SH-SY5Y (cell line): ENCODE results near the gene NEK6.

Experiments
- GATA2 ChIP-seq: IDR thresholded peaks from 2 replicates; pipeline ENCODE4 v1.6.1; 2011; ENCODE audit warnings: mild to moderate bottlenecking, low read depth, low read length
- GATA3 ChIP-seq: IDR thresholded peaks from 2 replicates; pipeline ENCODE4 v1.6.1; 2011; ENCODE audit warnings: low read depth, mild to moderate bottlenecking, low read length, moderate library complexity

DNA sequence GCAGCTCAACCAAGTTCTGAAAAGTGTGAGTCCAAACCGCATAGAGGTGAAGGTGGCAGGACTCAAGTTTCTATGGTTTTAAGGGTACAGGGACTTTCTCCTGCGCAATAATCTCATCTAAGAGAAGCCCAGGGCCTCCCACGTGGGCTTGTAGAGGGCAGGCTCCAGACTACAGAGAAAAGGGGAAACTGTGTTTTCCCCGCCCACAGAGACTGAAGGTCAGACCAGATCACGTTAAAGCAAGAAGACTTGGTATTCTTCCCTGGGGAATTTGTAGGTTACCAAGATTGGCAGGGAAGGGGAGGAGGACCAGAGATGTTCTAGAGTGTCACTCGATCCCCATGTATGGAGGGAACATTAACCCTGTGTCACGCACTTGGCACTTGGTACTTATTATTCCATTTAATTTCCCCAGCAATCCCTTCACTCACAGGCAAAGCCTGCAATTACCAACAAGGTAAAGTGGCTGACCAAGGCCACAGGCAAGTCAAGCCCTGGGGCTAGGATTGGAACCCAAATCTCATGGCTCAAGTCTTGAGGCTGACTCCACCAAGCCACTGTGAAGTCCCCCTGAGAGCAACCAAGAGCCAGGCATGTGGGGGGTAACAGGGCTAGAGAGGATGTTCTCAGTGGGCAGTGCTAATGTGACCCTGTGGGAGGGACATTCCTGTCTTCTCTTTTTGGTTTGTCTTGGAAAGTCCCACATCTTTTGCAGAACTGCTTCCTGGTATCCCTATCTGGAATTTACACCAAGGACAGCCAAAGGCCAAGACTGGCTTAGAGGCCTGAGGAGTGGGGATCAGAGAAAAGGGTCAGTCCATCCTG lies 18.3 kb upstream of the NEK6 start:
- TF ChIP-seq GATA2 (no peak), GATA3 (no peak)
